K562 (cell line): ENCODE results near the gene BRAF. TPM values are rescaled to one million over a fixed set of nuclear protein-coding genes. Genes with fewer than 3 reads are reported as not detected.

Experiments
- ATF7 ChIP-seq: fragments of 450-650 bp; IDR thresholded peaks from 2 replicates; pipeline ENCODE4 v1.7.1; 2014; ENCODE audit warnings: mild to moderate bottlenecking, moderate library complexity
- FIP1L1 ChIP-seq: fragments of 200-400 bp; formaldehyde crosslinking; IDR thresholded peaks from 2 replicates; pipeline ENCODE4 v1.6.1; 2018; ENCODE audit warnings: mild to moderate bottlenecking, low read depth, low read length; ENCODE audit not compliant: poor library complexity, severe bottlenecking
- HMGXB4 ChIP-seq: sonication (generic); formaldehyde crosslinking; IDR thresholded peaks from 2 replicates; pipeline ENCODE4 v1.8.1; 2023; ENCODE audit warnings: mild to moderate bottlenecking, missing genetic modification reagents
- MGA ChIP-seq: fragments of 450-650 bp; IDR thresholded peaks from 2 replicates; pipeline ENCODE4 v1.6.1; 2016; ENCODE audit warnings: mild to moderate bottlenecking, moderate library complexity
- POLR3A ChIP-seq: IDR thresholded peaks from 2 replicates; pipeline ENCODE4 v1.6.1; 2011; ENCODE audit warnings: borderline replicate concordance, mild to moderate bottlenecking, moderate library complexity; ENCODE audit not compliant: insufficient read length, insufficient read depth; ENCODE audit errors: extremely low read depth
- ZNF511 ChIP-seq: sonication (generic); formaldehyde crosslinking; IDR thresholded peaks from 2 replicates; pipeline ENCODE4 v1.8.0; 2022; ENCODE audit warnings: mild to moderate bottlenecking, missing genetic modification reagents
- polyA plus RNA-seq, 8 experiments: library from polyadenylated mRNA; depleted of rRNA in 4 of 8; stranded (reverse) in 5 of 8; unstranded in 3 of 8; fragments of >200 nt; fragmentation: Nextera tagmentation in 2 of 8; fragmentation: Illumina TruSeq in 1 of 8; extraction: Ambion mirVana in 2 of 8; extraction: Trizol in 1 of 8; gene quantifications; 2 replicates each; pipeline versions ENCODE4 v1.2.1 to v1.2.3, GENCODE V29; 2011 to 2014; ENCODE audit warnings: inconsistent platforms in 1 of 8, missing spikeins in 1 of 8
- total RNA-seq, 7 experiments: library from RNA; depleted of rRNA in 6 of 7; stranded (reverse); fragments of >200 nt in 6 of 7; fragmentation: Illumina TruSeq in 2 of 7; extraction: Trizol in 2 of 7; gene quantifications; 2 replicates each; pipeline versions ENCODE4 v1.2.1 to v1.2.3, GENCODE V29; 2011 to 2021; ENCODE audit warnings: low replicate concordance in 1 of 7
- TF ChIP-seq, protein P1 (sequence below): fragments of 250-450 bp; sonication (Bioruptor Pico); IDR thresholded peaks from 2 replicates; pipeline ENCODE4 v1.9.0; 2021; ENCODE audit warnings: mild to moderate bottlenecking, inconsistent platforms
- TF ChIP-seq, protein P2 (sequence below): sonication (generic); formaldehyde crosslinking; IDR thresholded peaks from 2 replicates; pipeline ENCODE4 v1.8.0; 2022; ENCODE audit warnings: mild to moderate bottlenecking, low read depth, missing genetic modification reagents

Gene BRAF
- total and polyA plus RNA-seq, 9 of the 15 experiments (the other 6 are each of a cell fraction or from before 2014, with no cell fraction given), result 3.6 to 38.3 (median 21.9) TPM

GRCh38 chr7:140673063-140673773 lies 251.5 kb downstream of the BRAF start (continued):
- peak; percentile 65 for TF ChIP-seq FIP1L1
- TF ChIP-seq, protein P1, sequence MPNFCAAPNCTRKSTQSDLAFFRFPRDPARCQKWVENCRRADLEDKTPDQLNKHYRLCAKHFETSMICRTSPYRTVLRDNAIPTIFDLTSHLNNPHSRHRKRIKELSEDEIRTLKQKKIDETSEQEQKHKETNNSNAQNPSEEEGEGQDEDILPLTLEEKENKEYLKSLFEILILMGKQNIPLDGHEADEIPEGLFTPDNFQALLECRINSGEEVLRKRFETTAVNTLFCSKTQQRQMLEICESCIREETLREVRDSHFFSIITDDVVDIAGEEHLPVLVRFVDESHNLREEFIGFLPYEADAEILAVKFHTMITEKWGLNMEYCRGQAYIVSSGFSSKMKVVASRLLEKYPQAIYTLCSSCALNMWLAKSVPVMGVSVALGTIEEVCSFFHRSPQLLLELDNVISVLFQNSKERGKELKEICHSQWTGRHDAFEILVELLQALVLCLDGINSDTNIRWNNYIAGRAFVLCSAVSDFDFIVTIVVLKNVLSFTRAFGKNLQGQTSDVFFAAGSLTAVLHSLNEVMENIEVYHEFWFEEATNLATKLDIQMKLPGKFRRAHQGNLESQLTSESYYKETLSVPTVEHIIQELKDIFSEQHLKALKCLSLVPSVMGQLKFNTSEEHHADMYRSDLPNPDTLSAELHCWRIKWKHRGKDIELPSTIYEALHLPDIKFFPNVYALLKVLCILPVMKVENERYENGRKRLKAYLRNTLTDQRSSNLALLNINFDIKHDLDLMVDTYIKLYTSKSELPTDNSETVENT (CRISPR knock-in tag), result peak; percentile 69; the same call in 1 of the 2 replicates
- TF ChIP-seq HMGXB4 (CRISPR knock-in tag), result peak; percentile 77; the same call in 1 of the 2 replicates
- no peak for TF ChIP-seq ZNF511 (CRISPR knock-in tag)
- peak; percentile 82 for TF ChIP-seq MGA
- TF ChIP-seq, protein P2, sequence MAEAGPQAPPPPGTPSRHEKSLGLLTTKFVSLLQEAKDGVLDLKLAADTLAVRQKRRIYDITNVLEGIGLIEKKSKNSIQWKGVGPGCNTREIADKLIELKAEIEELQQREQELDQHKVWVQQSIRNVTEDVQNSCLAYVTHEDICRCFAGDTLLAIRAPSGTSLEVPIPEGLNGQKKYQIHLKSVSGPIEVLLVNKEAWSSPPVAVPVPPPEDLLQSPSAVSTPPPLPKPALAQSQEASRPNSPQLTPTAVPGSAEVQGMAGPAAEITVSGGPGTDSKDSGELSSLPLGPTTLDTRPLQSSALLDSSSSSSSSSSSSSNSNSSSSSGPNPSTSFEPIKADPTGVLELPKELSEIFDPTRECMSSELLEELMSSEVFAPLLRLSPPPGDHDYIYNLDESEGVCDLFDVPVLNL, result no peak
- no peak for TF ChIP-seq POLR3A
- peak; percentile 20; the same call in 1 of the 2 replicates for TF ChIP-seq ATF7
